Transverse colon (tissue), 4 donors: ENCODE data around the gene ARRB1. TPM values are rescaled to one million over a fixed set of nuclear protein-coding genes. Genes with fewer than 3 reads are reported as not detected.

Experiments used
- DNase-seq: peaks from one replicate; pipeline ENCODE4 v3.0.0-alpha.2; 2019
- H3K27ac ChIP-seq, 4 donors: fragments of 200-600 bp; sonication (generic); 2 replicates each; pipeline ENCODE4 v1.5.1; 2016 to 2018; ENCODE audit warnings: inconsistent platforms in 4 of 4
- H3K27me3 ChIP-seq: fragments of 200-600 bp; sonication (generic); 2 replicates; pipeline ENCODE4 v1.5.1; 2017; ENCODE audit warnings: inconsistent platforms
- H3K36me3 ChIP-seq, 4 donors: fragments of 200-600 bp; sonication (generic); 2 replicates each; pipeline ENCODE4 v1.5.1; 2017 to 2019; ENCODE audit warnings: inconsistent platforms in 4 of 4
- H3K4me1 ChIP-seq, 4 donors: fragments of 200-600 bp; sonication (generic); 2 replicates each; pipeline ENCODE4 v1.5.1; 2017 to 2020; ENCODE audit warnings: inconsistent platforms in 4 of 4
- H3K4me3 ChIP-seq, 4 donors: fragments of 200-600 bp; sonication (generic); 1 replicate in 1 of 4; 2 replicates in 3 of 4; pipeline versions ENCODE4 v1.5.1 to v1.6.1; 2017 to 2019; ENCODE audit warnings: inconsistent platforms in 4 of 4
- H3K9me3 ChIP-seq, 2 donors: fragments of 200-600 bp; sonication (generic); 2 replicates each; pipeline ENCODE4 v1.5.1; 2017 to 2019; ENCODE audit warnings: inconsistent platforms in 2 of 2
- CTCF ChIP-seq, 5 experiments: fragments of 200-600 bp in 3 of 5; fragments of 450-650 bp in 2 of 5; sonication (generic) in 3 of 5; IDR thresholded peaks; 1 replicate in 2 of 5; 2 replicates in 3 of 5; pipeline ENCODE4 v1.5.1; 2016 to 2017; ENCODE audit warnings: antibody characterized with exemption in 5 of 5, inconsistent platforms in 3 of 5, mild to moderate bottlenecking in 2 of 5, moderate library complexity in 1 of 5
- EP300 ChIP-seq: sonication (generic); formaldehyde crosslinking; IDR thresholded peaks from one replicate; pipeline ENCODE4 v1.6.1; 2017; ENCODE audit warnings: antibody characterized with exemption, low read depth
- POLR2A ChIP-seq: fragments of 450-650 bp; IDR thresholded peaks from one replicate; pipeline ENCODE4 v1.6.1; 2016; ENCODE audit warnings: antibody characterized with exemption, mild to moderate bottlenecking, moderate library complexity
- POLR2AphosphoS5 ChIP-seq, 3 donors: sonication (generic); formaldehyde crosslinking; IDR thresholded peaks; one replicate each; pipeline ENCODE4 v1.6.1; 2016; ENCODE audit warnings: antibody characterized with exemption in 3 of 3
- WGBS, 2 donors: methylation state at CpG; one replicate each; pipeline ENCODE4 v1.1.5; 2018; ENCODE audit warnings: low coverage in 1 of 2; 5-methylcytosine and 5-hydroxymethylcytosine counted together
- in situ Hi-C, 4 donors: fragments of 200-750 bp; cut with MboI; loops; one replicate each; pipeline versions ENCODE4 v1.15.0 to v1.15.1; 2017; ENCODE audit warnings: low sequenced_read_pairs in 3 of 4, low pct_ligation_motif_present in 1 of 4, low pct_unique_long_range_greater_than_20kb in 1 of 4
- intact Hi-C: fragments of 100-400 bp; cut with DNase I; formaldehyde crosslinking; loops from one replicate; pipeline ENCODE4 v1.15.1; 2023; ENCODE audit warnings: low total_unique reads
- total RNA-seq, 4 donors: library from RNA; depleted of rRNA; stranded (reverse); fragments of >200 nt; gene quantifications; one replicate each; pipeline ENCODE4 v1.1.0, GENCODE V29; 2016

The ARRB1 gene
- total RNA-seq, 4 donors from 2014 or later = 55.7 to 88.2 (median 78.0) TPM

- 90 to 93% methylated on average over 3 to 9 of the region's 10 CpGs for WGBS, 2 donors
- H3K27me3 ChIP-seq = no peaks in the 10 kb centered on the region
- no peak for DNase-seq
- H3K4me3 ChIP-seq = no peak overlapping the region
- in situ Hi-C loops (no loop called here), intact Hi-C loops (no loop called here)
- no peaks in the 10 kb centered on the region for H3K9me3 ChIP-seq
- H3K27ac ChIP-seq = no peak overlapping the region
- no peak for TF ChIP-seq POLR2AphosphoS5 (IDR thresholded peaks at IDR 0.05)
- no peak for TF ChIP-seq CTCF (IDR thresholded peaks at IDR 0.05)
- no peak for TF ChIP-seq POLR2A
- no peak for TF ChIP-seq EP300
- H3K4me1 ChIP-seq = peaks cover 0 to 21% (median 18%) of the 10 kb centered on the region in 4 donors
- H3K36me3 ChIP-seq = no peaks in the 10 kb centered on the region
These were observed 3.6 kb upstream of the ARRB1 start for GRCh38 chr11:75355051-75355450.

- Histone ChIP-seq H3K27ac (peak overlapping the region; percentile 91 to 97 (median 94)), H3K4me1 (peaks cover 22 to 45% (median 41%) of the 10 kb centered on the region in 4 donors), H3K27me3 (no peaks in the 10 kb centered on the region), H3K4me3 (peak overlapping the region in 3 of 4 donors; percentile 59 to 83 (median 65)), H3K9me3 (no peaks in the 10 kb centered on the region), H3K36me3 (no peaks in the 10 kb centered on the region)
- 35% methylated on average over 5 of the region's 5 CpGs; no CpG with 5 or more reads in 1 of the 2 donors for WGBS, 2 donors
- no peak for DNase-seq
- intact Hi-C loops = no loop called here
- TF ChIP-seq POLR2AphosphoS5 (IDR thresholded peaks at IDR 0.05) = no peak
- TF ChIP-seq POLR2A = no peak
- TF ChIP-seq CTCF (IDR thresholded peaks at IDR 0.05) = no peak
- no peak for TF ChIP-seq EP300
- in situ Hi-C loops = no loop called here
These were observed 1.2 kb upstream of the ARRB1 start for GRCh38 chr11:75352588-75353206.

GRCh38 chr11:75351791-75352587 lies 528 bp upstream of the ARRB1 start:
- TF ChIP-seq POLR2A (peak; percentile 88), POLR2AphosphoS5 (IDR thresholded peaks at IDR 0.05) (peak in 2 of 3 donors; percentile 75 to 86), EP300 (no peak), CTCF (IDR thresholded peaks at IDR 0.05) (peak in 3 of 5 experiments; percentile 6 to 50 (median 12))
- H3K27me3 ChIP-seq = no peaks in the 10 kb centered on the region
- no peaks in the 10 kb centered on the region for H3K36me3 ChIP-seq
- peaks cover 29 to 52% (median 48%) of the 10 kb centered on the region in 4 donors for H3K4me1 ChIP-seq
- peak overlapping the region; percentile 91 to 97 (median 94) for H3K27ac ChIP-seq
- peak; percentile 81 for DNase-seq
- H3K4me3 ChIP-seq = peak overlapping the region; percentile 57 to 83 (median 62)
- intact Hi-C loops = no loop called here
- H3K9me3 ChIP-seq = no peaks in the 10 kb centered on the region
- in situ Hi-C loops = no loop called here
- 0 to 2% methylated on average over 6 to 30 of the region's 64 CpGs for WGBS, 2 donors

- H3K27me3 ChIP-seq = no peaks in the 10 kb centered on the region
- peak in 2 of 5 experiments; percentile 24 to 37 for TF ChIP-seq CTCF (IDR thresholded peaks at IDR 0.05)
- TF ChIP-seq POLR2AphosphoS5 (IDR thresholded peaks at IDR 0.05) = no peak
- no peak for TF ChIP-seq POLR2A
- no peaks in the 10 kb centered on the region for H3K36me3 ChIP-seq
- intact Hi-C loops (no loop called here), in situ Hi-C loops (no loop called here)
- peak; percentile 61 for DNase-seq
- peak overlapping the region; percentile 91 to 97 (median 94) for H3K27ac ChIP-seq
- 11% methylated on average over 40 of the region's 47 CpGs; no CpG with 5 or more reads in 1 of the 2 donors for WGBS, 2 donors
- peak overlapping the region; percentile 59 to 87 (median 74) for H3K4me3 ChIP-seq
- H3K9me3 ChIP-seq = no peaks in the 10 kb centered on the region
- H3K4me1 ChIP-seq = peaks cover 39 to 62% (median 59%) of the 10 kb centered on the region in 4 donors
These were observed 519 bp downstream of the ARRB1 start for GRCh38 chr11:75350743-75351540.
